ENCODE measurements around the gene ZNF646.
A peak's percentile ranks its signal among the peaks of the same experiment; 100 is the strongest.

The ZNF646 gene

DNA sequence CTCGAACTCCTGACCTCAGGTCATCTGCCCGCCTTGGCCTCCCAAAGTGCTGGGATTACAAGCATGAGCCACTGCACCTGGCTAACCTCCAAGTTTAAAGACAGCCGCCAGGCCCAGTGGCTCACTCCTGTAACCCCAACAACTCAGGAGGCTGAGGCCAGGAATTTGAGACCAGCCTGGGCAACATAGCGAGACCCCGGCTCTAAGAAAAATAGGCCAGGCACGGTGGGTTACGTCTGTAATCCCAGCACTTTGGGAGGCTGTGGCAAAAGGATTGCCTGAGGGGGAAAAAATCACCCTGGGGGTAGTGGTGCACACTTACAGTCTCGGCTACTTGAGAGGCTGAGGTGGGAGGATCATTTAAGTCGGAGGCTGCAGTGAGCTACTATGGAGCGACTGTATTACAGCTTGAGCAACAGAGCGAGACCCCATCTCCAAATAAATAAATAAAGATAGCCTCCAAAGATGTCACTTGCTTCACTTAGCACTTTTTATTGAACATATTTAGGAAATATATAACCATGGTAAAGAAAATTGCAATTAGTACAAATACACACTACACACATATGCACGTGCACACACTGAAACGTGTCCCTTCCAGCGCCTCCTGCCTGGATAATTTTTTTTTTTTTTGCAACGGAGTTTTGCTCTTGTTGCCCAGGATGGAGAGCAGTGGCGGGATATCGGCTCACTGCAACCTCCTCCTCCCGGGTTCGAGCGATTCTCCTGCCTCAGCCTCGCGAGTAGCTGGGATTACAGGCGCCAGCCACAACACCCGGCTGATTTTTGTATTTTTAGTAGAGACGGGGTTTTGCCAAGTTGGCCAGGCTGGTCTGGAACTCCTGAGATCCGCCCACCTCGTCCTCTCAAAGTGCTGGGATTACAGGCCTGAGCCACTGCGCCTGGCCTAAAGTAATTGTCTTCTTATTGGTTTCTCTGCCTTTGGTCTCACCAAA lies 32.6 kb downstream of the ZNF646 start:
- DNase-seq (ENCODE audit: low read depth in 1 of 2, low spot score in 1 of 2) = no peak

GRCh38 chr16:31107465-31107867 lies 33.2 kb downstream of the ZNF646 start:
- DNase-seq (ENCODE audit: low read depth in 1 of 2, low spot score in 1 of 2) = no peak

DNA sequence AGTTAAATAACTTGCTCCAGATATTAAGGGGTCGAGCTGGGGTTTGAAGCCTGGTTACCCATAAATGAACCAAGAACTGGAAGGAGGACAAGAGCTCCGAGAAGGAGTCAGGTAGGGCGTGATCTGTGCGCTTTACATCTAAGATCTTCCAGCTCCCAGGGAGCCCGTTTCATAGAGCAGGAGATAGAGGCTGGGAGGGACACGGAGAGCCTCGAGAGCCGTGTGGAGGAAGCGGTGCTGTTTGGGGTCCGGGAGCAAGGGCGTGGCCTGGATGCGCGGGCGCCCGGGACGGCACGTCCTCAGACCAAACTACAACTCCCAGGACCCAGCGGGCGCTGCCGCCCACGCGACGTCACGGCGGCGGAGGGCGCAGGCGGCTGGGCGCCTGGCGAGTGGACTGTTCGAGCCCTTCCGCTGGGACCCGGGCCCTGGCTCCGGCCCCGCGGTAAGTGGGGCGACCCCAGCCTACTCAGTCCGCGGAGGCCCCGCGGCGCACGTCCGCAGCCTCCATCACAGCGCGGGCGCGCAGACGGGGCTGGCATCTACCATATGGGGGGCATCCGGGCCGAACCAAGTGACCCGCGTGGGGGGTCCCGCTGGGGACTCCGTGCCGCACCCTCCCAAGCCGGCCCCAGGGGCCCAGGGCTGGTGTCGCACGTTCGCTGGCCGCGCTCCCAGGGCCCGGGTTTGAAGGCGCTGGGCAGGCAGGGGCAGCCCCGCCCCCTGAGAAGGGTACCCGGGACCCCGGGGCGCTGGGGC lies 34.0 kb downstream of the ZNF646 start, which contains the start of gene BCKDK:
Gene BCKDK, plus strand, starts transcription at position 352 of the 759 bp plus-strand sequence. CDS start 838 bp downstream, outside the sequence.
- DNase-seq (ENCODE audit: low read depth in 1 of 2, low spot score in 1 of 2) = peak; percentile 41 to 56

DNA sequence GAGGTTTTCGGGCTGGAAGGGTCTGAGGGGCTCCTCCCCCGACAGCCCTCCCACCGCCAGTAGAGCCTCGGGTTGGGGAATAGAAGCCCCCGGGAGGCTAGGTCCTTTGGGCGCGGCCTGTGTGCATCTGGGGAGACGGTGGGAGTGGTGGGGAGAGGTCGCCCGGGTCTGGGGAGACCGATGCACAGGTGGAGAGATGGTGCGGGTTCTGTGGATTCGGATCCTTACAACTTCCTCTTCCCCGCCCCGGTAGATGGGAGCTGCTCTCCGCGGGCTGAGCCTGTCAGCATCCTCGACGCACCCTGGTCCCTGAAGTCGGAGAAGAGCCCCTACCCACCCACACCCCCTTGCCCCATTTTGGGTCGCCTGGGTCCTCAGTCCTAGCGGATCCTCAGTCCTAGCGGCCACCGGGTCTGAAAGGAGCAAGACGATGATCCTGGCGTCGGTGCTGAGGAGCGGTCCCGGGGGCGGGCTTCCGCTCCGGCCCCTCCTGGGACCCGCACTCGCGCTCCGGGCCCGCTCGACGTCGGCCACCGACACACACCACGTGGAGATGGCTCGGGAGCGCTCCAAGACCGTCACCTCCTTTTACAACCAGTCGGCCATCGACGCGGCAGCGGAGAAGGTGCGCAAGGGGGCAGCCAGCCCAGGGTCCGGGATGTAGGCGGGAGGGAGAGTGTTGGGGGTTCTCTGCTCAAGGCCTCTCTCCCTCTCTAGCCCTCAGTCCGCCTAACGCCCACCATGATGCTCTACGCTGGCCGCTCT lies 34.8 kb downstream of the ZNF646 start:
- no peak for DNase-seq (ENCODE audit: low read depth in 1 of 2, low spot score in 1 of 2)

GRCh38 chr16:31109622-31110021 lies 35.4 kb downstream of the ZNF646 start:
- no peak for DNase-seq (ENCODE audit: low read depth in 1 of 2, low spot score in 1 of 2)

- DNase-seq (ENCODE audit: low read depth in 1 of 2, low spot score in 1 of 2) = no peak
Observed at GRCh38 chr16:31110106-31111034, 36.1 kb downstream of the ZNF646 start.

DNA sequence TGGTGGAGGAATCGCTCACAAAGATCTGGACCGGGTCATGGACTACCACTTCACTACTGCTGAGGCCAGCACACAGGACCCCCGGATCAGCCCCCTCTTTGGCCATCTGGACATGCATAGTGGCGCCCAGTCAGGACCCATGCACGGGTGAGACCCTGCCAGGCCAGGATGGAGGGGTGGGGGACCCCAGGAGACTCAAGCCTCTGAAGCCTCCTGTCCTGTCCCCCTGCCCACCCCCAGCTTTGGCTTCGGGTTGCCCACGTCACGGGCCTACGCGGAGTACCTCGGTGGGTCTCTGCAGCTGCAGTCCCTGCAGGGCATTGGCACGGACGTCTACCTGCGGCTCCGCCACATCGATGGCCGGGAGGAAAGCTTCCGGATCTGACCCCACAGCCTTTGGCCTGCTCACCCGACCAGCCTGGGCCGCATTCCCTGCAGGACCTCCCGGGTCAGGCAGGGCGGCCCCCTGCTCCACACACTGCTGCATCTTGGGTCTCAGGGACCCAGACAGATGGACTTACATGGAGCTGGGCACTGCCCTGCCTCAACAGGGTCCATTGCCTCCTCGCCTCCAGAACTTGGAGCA lies 37.8 kb downstream of the ZNF646 start:
- no peak for DNase-seq (ENCODE audit: low read depth in 1 of 2, low spot score in 1 of 2)

DNA sequence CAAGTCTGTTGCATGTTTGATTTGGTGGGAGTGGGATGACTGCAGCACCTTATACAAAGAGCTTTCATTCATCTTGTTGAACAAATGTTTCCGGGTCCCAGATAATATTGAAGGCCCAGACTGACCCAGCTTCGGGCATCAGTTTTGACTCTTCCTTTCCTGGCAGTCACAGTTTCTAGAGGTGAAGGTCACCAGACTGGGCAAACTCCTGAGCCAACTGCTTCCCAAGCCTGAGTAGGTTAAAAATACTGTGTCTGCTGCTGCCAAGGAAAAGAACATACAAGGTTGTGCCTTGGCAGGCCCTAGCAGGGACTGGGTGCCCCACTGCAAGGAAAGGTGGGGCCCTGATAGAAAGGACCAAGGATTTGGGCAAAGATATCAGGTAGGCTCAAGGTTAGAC lies 38.5 kb downstream of the ZNF646 start:
- no peak for DNase-seq (ENCODE audit: low read depth in 1 of 2, low spot score in 1 of 2)

DNA sequence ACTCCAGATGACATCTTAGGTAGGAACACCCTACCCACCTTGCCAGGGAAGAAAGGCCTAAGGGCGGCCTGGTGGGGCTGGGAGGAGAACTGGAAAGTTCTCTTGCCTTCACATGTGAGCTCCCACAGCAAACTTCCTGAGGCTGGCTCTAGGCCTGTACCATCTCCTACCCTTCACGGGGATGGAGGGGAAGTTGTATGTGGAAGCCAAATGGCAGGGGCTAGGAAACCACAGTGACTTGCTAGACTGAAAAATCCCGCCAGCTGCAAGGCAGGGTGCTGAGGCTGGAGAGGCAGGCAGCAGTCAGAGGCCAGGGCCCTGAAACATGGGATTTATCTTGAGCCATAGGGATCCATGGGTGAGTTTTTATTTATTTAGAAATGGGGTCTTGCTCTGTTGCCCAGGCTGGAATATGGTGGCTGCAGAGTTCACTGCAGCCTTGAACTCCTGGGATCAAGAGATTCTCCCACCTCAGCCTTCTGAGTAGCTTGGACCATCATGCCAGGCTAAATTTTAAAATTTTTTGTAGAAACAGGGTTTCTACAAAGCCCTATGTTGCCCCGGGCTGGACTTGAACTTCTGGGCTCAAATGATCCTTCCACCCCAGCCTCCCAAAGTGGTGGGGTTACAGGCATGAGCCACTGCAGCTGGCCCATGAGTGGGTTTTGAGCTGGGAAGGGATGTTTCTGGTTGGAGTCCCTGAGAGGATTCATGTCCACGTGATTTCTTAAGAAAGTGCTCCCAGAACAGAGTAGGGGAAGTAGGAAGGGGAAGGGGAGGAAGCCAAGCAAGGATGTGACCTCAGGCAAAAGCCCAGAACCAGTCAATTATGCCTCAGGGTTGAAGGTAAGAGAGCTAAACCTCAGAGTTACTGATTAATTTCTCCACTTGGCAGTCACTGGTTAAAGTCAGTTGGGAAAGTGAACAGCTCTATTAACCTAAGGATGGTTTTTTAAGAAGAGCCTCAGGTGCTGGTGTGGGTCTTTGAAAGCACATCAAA lies 39.2 kb downstream of the ZNF646 start:
- DNase-seq (ENCODE audit: low read depth in 1 of 2, low spot score in 1 of 2) = no peak

- DNase-seq (ENCODE audit: low read depth in 1 of 2, low spot score in 1 of 2) = no peak
Observed at GRCh38 chr16:31114468-31114867, 40.2 kb downstream of the ZNF646 start.

GRCh38 chr16:31117384-31118222 lies 43.4 kb downstream of the ZNF646 start, which contains the start of gene KAT8:
TSS of gene KAT8 (plus strand) at chr16:31117664. CDS start at chr16:31117682, 18 bp downstream.
- peak; percentile 91 to 97 for DNase-seq (ENCODE audit: low read depth in 1 of 2, low spot score in 1 of 2)

DNA sequence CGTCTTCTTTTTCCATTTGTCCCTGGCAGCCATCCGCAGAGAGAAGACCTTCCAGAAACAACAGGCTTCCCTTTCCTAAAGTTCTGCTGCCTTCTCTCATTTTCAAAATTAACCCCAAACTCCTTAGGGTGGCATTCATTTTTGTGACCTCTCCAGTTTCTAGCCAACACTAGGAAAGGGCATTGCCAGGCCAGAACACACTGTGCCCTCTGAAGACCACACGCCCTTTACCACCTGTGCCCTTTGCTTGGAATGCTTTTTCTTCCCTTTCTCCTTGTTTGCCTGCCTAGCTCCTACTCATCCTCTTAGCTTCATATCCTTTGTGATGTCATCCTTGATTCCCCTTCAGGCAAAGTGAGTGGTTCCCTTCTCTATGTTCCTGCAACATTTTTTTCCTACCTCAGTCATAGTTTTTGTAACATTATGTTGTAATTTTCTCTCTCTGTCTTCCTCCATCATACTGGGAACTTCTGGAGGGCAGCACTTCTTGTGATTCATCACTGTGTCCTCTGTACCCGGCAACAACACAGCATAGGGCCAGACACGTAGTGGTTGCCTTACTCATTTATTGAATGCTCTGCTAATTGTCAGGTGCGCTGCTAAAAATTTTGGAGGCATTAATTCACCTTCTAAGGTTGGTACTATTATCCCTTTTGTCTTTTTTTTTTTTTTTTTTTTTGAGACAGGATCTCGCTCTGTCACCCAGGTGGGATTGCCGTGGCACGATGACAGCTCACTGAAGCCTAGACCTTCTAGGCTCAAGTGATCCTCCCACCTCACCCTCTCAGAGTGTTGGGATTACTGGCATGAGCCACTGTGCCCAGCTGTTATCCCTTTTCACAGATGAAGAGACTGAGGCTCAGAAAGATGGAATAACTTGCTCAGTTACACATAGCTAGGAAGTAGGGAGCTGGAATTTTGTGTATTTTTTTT lies 44.3 kb downstream of the ZNF646 start:
- no peak for DNase-seq (ENCODE audit: low read depth in 1 of 2, low spot score in 1 of 2)

DNA sequence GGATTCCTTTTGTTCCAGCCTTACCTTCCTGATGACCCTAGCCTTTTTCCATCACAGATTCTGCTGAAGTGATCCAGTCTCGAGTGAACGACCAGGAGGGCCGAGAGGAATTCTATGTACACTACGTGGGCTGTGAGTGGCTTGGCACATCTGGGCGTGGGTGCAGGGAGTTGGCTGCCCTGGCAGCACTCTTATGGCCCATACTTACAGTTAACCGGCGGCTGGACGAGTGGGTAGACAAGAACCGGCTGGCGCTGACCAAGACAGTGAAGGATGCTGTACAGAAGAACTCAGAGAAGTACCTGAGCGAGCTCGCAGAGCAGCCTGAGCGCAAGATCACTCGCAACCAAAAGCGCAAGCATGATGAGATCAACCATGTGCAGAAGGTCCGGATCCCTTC lies 45.9 kb downstream of the ZNF646 start:
- no peak for DNase-seq (ENCODE audit: low read depth in 1 of 2, low spot score in 1 of 2)

DNA sequence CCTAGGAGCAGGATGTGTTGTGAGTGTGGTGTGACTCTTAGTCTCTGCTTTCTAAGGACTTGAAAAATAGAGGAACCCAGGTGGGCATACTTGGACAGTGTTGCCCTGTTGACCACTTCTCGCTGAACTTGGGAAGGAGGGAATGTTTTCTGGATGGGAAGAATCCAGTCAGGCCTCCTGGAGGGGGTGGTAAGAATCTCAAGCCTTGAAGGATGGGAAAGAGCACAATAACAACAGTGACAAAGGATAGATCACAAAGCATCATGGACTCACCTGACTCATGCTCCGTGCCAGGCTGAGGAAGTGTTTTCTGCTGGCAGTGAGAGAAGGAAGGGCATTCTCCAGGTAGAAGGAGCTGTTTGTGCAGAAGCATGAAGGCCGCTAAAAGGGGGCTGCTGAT lies 51.6 kb downstream of the ZNF646 start:
- no peak for DNase-seq (ENCODE audit: low read depth in 1 of 2, low spot score in 1 of 2)

- no peak for DNase-seq (ENCODE audit: low read depth in 1 of 2, low spot score in 1 of 2)
Observed at GRCh38 chr16:31127182-31127581, 53.0 kb downstream of the ZNF646 start.

All from activated CD4-positive, alpha-beta T cell treated with anti-CD3 and anti-CD28 coated beads, Interleukin-2, amount 50 U/mL, for 24 hours (primary cell).